ENCODE results near the gene SLC7A6OS. TPM values are rescaled to one million over a fixed set of nuclear protein-coding genes. Genes with fewer than 3 reads are reported as not detected.

The SLC7A6OS gene
- total RNA-seq: 9.2 and 12.8 TPM in 2 replicates

DNA sequence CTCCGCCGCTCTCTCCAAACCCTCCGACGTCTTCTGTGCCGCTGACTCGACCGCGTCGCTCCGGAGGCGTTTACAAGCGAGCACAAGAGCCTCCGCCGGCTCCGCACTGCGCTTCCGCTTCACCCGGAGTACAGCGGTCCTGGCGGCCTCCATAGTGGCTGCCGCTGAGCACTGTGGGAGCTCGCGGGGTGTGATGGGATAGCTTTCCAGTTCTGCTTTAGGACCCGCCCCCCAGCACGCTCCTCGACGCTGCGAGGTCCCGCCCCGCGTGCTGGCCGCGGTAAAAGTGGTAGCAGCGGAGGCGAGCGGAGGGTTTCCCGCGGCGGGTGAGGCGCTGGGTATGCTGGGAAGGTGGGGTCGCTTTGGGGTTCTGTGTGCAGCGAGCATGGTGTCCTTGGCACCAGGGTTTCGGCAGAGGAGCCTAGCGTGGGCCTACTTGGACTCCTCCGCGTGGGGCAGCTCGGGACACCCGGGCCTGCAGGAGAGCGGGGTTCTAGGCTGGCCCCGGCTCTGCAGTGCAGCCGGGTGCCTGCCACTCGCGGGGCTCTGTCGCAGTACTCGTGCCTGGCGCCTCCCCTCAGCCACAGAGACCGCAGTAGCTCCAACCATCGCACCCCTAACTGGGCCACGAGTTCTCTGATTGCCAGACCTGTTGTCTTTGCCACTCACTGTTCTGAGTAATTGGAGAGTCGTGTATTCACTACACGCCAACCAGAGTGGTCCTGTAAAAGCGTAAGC is at the start of gene SLC7A6OS, which contains the start of gene PRMT7:
TSS of gene SLC7A6OS (minus strand) at position 173 of the 738 bp plus-strand sequence. CDS start at position 153, 20 bp downstream.
TSS of gene PRMT7 (plus strand) at position 246 of the 738 bp plus-strand sequence. CDS start 4,961 bp downstream, outside the sequence.

DNA sequence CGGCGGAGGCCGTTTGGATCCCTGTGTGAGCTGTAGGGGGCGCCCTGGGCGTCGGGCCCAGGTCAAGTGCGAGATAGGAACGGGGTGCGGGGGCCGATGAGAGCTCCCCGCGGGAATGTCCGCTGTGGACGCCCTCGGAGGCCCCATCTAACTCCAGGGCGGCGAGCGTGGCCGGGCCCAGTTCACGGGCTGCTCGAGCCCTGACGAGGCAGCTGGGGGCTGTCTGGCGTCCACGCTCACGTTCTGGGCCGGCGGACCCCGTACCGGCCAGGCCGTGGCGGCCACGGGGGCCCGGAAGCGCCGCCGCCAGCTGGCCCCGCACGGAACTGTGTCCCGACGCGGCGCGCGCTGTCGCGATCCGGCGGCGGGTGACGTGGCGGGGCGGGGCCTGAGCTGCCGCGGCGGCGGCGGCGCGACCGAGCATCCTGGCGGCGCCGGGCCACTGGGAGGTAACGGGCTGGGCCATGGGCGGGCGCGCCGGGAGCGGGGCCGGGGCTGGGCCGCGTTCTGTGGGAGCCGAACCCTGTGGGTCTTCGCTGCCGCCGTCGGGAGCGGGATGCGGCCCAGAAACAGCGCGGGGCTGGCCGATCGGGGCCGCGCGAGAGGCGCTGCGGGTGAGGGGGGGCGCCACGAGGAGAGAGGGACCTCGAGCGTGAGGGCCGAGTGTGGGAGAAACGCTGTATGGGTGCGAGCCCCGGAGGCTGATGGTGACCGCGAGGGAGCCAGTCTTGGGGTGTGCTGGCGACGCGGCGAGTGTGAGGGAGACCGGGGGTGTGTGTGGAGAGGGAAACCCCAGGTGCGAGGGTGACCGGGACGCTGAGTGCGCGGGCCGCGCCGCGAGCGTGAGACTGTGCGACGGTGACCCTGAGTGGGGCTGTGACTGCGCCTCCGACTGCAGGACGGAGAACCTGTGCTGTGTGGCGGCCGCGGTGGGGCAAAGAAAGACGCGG is 46.3 kb downstream of the SLC7A6OS start, which contains the start of gene SLC7A6:
TSS of gene SLC7A6 (plus strand) at position 399 of the 950 bp plus-strand sequence. CDS start 10,201 bp downstream, outside the sequence.

Other genes with a start within 250 kb of the SLC7A6OS start
- 15.5 and 26.1 TPM in 2 replicates for gene NFATC3, start 225.6 kb downstream of the SLC7A6OS start, total RNA-seq
- gene ESRP2, start 74.8 kb downstream of the SLC7A6OS start, total RNA-seq: 0.52 TPM in 1 of 2 replicates, not detected in the other
- gene PLA2G15, start 65.6 kb downstream of the SLC7A6OS start, total RNA-seq: 14.5 and 21.7 TPM in 2 replicates
- 20.8 and 25.3 TPM in 2 replicates for gene SLC7A6, start 46.4 kb downstream of the SLC7A6OS start, total RNA-seq
- 28.8 and 36.7 TPM in 2 replicates for gene PRMT7, start 73 bp upstream of the SLC7A6OS start, total RNA-seq
- gene SMPD3, start 137.6 kb upstream of the SLC7A6OS start, total RNA-seq: 0.16 TPM in 1 of 2 replicates, not detected in the other
- gene ZFP90, start 228.3 kb upstream of the SLC7A6OS start, total RNA-seq: 37.0 and 39.2 TPM in 2 replicates

Measured in epithelial cell of alveolus of lung (primary cell).